HG03342 (cell line): ENCODE measurements around the gene PHLPP1.

ENCODE experiments used
- ATAC-seq: cut with Tn5 transposase; IDR thresholded peaks from one replicate; pipeline ENCODE4 v1.9.1; 2021; ENCODE audit warnings: mild to moderate bottlenecking, moderate library complexity; ENCODE audit not compliant: unreplicated experiment

The PHLPP1 gene

DNA sequence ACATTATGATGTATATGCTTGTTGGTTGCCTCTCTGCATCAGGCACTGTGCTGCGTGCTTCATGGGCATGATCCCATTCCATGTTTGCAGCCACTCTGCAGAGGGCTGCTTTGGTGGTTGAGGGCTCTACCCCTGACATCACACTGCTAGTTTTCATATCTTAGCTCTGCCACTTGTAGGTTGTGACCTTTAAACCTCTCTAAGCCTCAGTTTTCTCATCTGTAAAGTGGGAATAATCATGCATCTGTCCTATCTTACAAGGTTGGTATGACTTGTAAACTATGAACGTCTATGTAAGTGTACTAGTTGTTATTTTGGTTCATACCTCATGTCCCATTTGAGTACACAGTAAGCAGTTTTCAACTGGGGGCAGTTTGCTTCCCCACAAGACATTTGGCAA is 260.4 kb downstream of the PHLPP1 start:
- no peak for ATAC-seq

DNA sequence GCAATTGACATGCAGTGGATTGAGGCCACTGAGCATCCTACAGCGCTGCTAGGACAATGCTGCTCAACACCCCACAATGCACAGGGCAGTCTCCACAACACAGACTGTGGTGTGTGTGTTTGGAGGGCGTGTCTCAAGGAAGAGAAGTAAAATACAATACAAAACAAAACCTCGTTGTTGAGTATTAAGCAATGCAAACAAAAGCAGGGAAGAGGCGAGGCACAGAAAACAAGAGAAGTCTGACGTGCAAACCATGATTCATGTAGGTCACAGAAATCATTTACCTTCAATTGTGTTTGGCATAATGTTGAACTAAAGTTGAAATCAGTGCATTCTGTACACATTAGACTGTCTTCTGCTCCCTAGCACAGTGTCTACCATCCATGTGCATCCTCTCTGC is 260.9 kb downstream of the PHLPP1 start:
- no peak for ATAC-seq

DNA sequence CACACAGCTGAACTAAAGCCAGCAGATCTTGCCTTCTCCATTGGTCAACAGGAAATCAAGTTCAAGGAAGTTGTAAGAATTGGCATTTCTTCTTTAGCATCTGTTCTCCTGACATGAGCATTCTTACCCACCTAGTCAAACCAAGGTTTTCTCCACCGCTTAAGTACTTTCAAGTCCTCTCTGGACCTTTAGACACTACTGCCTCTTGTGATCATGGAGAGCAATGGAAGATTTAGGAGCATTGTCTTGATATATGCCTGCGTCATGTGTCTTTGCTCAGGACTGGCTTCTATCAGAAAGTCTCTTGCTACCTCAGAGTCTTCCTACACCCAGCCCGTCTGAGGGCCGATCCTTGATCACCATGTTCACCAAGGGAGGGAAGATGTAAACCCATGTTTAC is 262.2 kb downstream of the PHLPP1 start:
- no peak for ATAC-seq

DNA sequence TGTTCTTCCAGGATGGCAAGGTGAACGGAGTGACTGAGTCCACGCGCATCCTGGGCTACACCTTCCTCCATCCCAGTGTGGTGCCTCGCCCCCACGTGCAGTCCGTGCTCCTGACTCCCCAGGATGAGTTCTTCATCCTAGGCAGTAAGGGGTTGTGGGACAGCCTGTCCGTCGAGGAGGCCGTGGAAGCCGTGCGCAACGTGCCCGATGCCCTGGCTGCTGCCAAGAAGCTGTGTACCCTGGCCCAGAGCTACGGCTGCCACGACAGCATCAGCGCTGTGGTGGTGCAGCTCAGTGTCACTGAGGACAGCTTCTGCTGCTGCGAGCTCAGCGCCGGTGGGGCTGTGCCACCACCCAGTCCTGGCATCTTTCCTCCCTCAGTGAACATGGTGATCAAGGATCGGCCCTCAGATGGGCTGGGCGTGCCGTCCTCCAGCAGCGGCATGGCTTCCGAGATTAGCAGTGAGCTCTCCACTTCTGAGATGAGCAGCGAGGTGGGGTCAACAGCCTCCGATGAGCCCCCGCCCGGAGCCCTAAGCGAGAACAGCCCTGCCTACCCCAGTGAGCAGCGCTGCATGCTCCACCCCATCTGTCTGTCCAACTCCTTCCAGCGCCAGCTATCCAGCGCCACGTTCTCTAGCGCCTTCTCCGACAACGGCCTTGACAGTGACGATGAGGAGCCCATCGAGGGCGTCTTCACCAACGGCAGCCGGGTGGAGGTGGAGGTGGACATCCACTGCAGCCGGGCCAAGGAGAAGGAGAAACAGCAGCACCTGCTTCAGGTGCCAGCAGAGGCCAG is 263.1 kb downstream of the PHLPP1 start:
- ATAC-seq: no peak

DNA sequence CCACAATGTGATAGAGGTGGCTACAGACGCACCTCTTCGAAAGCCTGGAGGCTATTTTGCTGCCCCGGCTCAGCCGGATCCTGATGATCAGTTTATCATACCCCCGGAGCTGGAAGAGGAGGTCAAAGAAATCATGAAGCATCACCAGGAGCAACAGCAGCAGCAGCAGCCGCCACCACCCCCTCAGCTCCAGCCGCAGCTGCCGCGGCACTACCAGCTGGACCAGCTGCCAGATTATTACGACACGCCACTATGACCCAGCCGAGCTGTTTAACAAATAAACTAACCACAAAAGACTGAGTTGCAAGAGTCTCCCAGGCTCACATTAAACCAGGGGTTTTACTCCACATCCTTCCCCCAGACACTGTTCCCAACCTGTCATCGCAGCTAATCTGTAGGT is 263.8 kb downstream of the PHLPP1 start:
- no peak for ATAC-seq

DNA sequence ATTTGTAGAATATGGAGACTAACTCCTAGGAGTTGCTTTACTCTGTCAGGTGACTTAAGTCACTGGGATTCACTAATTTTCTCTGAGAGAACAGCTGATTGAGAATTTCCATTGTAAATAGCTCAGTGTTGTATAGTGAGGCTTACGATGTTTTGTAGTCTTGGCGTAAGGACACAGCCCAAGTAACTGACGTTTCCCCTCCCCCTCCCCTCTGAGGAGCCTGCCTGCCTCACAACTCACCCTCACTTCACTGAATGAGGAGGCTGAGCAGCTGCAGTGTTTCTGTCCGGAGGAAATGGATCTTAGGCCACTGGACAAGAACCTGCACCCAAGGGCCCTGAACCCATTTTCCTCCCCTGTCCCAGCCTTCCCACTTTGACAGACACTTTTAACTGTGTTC is 264.6 kb downstream of the PHLPP1 start:
- no peak for ATAC-seq

DNA sequence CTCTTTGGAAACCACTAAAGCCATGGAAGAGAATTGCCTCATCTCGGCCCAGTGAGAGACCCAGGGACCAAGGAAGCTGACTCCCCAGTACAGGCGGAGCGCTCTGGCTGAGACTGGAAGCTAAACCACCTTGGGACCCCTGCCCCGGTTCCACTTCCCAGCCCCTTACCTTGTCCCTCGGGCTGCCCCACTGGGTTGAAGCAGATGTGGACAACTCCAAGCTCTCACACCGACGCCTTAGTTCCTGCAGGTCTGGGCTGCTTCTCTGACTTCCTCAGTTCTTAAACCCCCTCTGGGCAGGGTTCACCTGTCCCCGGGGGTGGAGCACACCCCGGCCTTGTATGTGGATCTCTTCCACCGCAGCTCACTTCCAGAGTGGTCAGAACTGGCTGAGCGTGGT is 266.2 kb downstream of the PHLPP1 start:
- ATAC-seq: no peak

DNA sequence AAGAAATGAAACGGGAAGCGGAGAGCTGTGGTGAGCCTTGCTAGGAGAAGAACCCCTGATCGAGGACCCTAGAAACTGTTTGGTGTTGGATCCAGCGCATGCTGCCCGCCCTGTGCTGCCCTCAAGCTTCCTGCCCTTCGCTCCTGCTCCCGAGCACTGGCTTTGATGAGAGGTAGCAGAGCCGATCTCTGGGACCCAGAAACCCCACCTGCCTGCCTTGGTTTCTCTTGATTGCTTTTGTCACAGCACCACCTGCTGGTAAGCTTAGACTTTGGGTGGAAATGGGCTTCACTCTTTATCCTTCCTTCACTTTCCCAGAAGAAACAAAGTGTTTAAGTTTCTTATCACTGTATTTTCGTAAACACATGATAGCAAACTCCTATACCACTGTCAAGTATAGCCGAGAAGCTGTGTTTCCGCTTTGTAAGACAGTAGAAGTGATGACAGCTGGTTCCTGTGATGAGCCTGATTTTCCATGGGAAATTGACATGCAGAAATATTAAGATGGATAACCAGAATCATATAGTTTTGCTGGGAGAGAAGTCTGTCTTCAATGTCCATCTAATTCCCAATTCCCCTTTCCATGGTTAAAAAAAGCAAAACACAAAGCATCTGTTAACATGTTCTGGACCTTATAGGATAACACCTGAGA is 267.4 kb downstream of the PHLPP1 start:
- peak; percentile 55 for ATAC-seq

DNA sequence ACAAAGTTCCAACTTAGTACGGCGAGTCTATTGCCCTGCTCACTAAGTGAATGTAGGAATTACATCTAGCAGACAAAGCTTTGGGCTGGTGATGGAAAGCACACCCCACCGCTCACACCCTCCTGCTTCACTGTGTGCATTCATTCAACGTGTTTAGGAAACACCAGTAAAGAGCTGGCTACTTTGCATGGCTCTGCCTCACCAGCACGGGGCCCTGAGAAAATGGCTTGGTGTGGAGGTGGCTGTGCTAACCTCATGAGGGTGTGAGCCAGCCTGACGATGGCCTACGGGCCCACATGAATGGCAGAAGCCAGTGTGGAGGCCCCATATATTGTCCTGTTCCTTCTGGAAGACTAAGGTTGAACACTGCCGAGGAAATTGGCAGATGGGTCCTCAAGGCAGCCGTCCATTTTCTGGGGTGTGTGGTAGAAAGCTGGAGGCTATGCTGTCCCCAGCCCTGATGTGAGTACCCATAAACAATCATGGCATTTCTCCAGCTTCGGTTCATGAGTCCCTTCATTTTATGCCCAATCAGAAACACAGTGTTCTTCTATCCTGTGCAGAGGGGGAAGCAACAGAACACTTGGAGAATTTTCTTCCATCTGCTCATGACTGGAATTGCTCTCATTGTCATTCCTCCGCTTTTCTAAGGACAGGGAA is 269.4 kb downstream of the PHLPP1 start:
- ATAC-seq: no peak

DNA sequence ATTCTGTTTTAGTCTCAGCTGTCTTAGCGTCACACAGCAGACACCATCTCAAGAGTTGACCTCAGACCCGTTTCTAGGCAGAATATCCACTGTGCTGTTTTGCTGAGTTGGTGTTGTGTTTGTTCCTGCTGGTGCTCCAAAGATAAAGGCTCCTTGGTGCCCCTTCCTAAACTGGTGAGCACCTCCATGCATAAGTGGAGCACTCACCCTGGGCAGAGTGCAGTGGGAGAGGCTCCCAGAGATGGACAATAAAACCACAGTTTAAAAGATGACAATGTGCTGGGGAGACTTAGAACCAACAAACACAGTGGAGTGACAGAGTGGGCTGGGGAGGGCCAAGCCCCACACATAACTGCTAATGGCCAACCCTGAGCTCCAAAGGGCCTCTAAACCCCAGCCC is 271.1 kb downstream of the PHLPP1 start:
- no peak for ATAC-seq

DNA sequence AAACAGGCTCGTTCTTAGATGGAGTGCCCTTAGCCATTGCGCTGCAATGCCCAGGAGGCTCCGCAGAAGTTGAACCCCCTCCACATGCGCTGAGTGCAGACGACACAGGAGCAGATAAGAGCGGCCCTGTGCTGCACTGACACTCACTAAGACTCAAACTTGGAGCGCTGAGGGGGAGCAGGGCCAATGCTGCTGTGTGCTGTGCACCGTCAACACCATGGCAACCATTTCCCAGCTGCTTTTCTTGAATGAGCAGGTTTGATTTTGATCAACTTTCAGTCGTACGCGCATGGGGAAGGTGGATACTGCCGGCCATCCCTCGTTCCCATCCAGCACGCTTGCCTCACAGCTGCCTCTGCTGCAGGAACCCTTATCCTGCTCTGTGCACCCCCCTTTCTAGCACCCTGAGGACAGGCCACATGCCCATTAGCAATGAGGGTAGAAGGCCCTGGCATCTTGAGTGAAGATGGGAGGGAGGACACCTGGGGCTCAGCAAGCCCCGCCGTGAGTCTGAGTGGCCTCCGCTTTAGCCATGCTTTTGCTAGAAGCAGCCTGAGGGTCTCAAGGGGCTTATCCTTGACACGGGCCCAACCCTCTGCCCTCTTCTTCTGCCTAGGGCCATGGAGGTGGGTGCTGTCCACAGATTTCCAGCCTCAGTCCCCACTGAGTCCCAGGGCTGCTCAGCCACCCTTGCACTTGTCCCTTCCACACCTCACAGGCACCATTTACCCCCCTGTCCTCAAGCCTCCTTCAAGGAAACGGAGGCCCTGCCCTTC is 271.9 kb downstream of the PHLPP1 start:
- no peak for ATAC-seq

DNA sequence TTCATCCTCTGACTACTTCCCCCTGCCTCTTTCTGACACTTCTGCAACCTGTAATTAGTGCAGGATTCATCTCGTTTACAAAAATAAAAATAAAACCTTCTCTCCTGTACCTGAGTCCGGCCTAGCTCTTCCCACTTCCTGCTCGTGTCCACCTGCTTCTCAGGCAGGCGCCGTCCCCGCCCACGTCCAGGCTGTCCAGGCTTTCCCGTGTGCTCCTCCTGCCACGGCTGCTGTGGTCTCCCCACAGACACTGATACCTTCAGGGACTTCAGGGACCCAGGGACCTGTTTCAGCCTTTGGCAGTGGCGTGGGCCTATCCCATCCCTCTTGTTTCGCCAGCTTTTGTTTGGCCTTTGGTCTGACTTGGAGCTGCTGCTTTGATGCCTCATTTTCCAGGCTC is 272.5 kb downstream of the PHLPP1 start:
- no peak for ATAC-seq

DNA sequence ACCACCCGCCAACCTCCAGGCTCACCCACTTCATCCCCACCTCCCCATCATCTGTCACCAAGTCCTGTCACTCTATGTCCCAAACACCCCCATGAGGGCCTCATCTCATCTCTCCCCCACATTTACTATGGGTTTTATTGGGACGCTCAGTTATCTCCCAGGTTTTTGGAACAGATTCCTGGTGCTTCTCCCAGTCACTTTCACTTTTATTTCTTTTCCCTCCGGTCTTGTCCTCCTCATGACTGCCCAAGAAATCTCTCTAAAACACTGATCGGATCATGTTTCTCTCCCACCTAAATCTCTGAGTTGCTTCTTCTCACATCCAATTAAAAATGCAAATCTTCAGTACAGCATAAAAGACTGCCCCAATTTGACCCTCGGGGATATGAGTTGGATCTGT is 273.1 kb downstream of the PHLPP1 start:
- no peak for ATAC-seq

DNA sequence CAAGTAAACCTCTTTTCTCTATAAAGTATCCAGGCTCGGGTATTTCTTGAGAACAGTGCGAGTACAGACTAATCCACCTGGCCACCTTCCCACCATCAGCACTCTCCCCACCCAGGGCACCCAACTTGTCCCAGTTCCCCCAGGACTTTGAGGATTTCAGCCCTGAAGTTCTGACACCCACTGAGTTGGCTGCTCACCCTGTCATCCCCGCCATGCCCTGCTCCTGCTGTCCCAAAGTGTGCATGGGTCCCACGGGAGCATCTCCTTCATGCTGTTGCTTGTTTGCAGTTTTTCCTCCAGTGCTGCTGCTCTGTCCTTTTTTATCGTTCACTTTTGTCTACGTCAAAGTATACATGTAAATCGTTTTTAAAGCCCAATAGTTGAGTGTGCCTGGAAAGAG is 273.9 kb downstream of the PHLPP1 start:
- ATAC-seq: no peak

DNA sequence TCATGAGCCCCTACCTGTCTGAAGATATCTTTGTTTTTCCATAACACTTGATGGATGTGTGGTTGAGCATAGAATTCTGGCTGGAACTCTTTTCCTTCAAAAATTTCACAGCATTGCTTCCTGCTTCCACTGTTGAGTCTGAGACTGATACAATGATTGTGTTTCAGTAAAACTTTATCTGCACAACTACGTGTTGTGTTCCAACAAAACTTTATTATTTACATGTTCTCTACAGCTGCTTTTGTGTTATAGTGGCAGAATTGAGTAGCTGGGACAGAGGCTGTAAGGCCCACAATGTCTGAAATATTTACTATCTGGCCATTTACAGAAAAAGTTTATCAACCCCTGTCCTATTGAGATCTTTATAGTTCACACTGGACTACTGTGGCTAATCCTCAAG is 275.3 kb downstream of the PHLPP1 start:
- no peak for ATAC-seq

DNA sequence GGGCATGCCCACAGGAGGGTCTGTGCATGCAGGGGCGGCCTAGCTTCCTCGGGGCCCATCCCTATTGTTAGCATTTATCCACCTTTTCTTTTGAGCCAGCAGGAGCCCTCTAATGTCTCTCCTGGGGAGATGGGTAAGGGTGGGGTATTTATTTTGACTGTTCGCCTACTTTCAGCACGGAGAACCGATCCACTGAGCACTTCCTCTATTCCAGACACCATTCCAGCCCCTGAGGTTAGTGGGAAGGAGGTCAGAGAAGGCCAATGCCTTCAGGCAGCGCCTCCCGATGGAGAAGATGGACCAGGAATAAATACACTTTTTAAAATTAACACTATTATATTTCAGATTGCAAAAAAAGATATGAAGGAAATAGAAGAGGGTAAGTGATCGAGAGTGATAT is 276.0 kb downstream of the PHLPP1 start:
- ATAC-seq: no peak

DNA sequence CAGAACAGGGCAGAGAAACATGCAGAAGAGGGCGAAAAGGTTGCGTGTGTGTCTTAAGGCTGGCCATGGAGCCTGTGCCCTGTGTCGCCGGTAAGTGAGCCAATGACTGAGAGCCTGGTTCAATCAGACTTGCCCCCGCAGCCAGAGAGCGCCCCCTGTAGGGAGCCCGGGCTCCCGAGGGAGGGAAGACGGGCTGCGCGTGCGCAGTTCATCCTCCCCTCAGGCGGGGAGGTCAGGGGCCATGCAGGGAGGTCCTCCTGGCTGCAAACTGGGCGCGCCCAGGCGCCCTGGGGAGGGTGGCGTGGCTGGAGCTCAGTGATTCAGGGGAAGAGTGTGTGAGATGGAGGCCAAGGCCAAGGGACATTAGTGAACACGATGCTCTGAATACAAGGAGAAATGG is 276.6 kb downstream of the PHLPP1 start:
- ATAC-seq: no peak

DNA sequence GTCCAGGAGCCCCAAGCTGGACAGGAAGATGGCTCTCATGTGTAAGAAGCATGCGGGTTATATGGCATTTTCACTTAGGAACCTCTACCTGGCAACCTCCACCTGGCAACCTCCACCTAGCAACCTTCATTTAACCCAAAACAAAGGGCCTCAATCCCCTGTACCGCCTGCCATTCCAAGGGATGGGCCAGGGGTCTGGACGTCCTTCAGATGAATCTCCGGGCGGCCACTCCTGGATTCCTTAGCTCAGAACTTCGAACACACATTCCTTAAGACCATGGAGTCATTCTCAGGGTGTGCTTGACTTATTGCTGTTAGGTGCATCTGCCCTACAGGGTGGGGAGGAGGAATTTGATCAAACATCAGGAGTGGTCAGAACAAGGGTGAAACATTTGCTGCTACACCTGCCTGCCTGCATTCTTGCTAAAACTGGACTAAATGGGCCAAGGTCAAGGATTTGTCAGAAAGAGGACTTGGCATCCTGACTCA is 277.6 kb downstream of the PHLPP1 start:
- ATAC-seq: no peak

DNA sequence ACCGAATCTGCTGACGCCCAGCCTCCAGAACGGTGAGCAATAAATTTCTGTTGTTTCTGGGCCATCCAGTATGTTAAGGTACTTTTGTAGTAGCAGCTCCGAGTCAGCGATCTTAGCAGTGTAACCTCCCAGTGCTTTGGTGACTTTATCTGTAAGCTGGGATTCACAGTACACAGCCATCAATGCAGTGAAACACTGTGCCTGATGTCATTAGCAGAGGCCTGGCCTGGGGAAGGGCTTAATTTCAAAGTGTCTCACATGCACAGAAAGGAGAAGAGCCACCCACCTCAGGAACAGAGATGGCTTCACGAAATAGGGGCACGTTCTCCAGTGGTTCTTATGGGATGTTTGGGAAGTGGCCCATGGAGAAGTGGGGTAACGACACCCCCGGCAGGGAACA is 281.2 kb downstream of the PHLPP1 start:
- ATAC-seq: no peak

DNA sequence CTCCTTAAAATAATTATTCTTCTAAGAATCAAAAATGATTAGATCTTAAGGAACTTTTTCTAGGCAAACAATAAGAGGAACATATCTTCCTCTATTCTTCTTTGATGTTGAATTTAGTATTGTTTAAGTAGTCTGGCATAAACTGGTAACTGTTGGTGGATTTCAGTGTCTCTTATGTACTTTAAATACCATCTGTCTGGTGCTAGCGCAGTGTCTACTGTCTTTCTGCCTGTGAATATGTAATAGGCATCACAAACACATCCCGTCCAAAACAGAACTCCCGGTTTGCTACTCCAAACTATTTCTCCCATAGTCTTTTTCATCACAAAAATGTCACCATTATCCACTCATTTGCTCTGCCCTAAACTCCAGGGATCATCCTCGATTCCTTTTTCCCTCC is 281.7 kb downstream of the PHLPP1 start:
- ATAC-seq: no peak

DNA sequence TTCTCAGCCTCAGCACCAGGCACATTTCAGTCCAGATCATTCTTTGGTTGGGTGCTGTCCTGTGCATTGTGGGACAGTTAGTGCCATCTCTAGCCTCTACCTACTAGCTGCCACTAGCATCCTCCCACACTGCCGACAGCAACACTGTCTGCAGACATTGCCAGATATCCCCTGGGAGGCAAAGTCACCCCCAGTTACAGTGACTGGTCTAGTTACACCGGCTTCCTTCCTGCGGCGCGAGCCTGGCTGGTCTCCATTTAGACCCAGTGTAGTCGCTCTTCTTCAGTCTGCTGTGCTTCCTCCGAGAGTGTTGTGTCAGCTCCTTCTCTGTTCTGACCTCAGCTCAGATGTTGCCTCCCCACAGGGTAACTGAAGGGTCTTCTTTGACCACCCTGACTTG is 283.1 kb downstream of the PHLPP1 start:
- no peak for ATAC-seq
